Inflammatory macrophage treated with lipopolysaccharide for 4 hours (primary cell): ENCODE data around the gene GPC2.

Experiments
- DNase-seq: peaks from one replicate; pipeline ENCODE4 v3.0.0-alpha.2; 2020

The GPC2 gene

DNA sequence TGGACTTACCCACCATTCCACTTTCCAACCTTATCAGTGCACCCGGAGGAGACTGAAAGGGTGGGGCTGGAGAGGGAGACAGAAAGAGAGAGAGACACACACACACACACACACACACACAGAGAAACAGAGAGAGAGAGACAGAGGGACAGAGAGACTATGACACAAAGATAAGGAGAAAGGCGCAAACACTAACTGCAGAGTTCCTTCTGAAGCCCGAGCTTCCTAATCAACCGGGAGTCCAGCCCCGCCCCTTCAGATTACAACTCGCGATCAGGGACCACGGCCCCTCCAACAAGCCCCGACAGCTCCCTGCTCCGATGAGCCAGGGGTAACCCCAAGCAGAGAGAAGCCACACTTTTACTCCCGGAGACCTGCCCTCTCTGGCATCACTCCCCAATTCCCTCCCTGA is 9.3 kb downstream of the GPC2 start:
- no peak for DNase-seq

DNA sequence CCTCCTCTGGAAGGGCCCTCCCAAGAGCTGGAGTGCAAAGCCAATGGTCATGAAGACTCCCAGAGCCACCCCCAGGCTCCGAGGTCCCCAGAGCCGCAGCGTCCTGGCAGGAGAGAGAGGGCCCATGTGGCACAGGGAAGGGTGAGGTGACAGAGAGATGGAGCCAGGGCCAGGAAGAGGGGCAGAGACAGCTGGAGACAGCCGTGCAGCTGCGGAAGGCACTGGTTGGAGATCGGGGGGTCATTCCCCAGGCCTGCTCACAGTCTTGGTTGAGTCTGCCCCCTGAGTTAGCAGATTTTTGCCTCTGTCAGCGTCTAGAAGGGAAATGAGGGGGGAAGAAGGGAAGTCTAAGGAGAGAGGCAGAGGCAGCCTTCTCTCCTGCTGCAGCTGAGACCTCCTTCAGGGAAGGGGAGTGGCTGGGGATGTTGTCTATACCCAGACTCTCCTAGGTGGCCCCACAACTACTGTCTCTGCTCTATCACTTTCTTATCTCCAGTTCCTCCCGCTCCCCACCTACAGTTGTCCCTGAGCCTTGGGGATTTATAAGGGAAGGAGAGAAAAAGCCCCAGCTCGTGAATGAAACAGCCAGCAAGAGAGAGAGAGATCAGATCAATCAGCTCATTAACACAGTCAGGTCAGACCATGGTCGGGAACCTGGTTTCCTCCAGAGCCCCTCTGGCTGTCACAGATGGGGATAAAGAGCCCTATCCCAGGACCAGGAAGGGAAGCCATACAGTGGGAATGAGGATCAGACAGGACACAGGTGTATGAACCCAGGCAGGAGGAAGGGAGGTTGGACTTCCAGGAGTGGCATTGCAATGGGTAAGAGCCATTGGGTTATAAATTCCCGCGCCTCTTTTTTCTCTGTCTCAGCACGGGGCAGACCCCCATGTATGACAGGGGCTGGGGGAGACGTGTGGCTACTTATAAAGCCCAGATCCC is 9.9 kb downstream of the GPC2 start:
- DNase-seq = no peak

DNA sequence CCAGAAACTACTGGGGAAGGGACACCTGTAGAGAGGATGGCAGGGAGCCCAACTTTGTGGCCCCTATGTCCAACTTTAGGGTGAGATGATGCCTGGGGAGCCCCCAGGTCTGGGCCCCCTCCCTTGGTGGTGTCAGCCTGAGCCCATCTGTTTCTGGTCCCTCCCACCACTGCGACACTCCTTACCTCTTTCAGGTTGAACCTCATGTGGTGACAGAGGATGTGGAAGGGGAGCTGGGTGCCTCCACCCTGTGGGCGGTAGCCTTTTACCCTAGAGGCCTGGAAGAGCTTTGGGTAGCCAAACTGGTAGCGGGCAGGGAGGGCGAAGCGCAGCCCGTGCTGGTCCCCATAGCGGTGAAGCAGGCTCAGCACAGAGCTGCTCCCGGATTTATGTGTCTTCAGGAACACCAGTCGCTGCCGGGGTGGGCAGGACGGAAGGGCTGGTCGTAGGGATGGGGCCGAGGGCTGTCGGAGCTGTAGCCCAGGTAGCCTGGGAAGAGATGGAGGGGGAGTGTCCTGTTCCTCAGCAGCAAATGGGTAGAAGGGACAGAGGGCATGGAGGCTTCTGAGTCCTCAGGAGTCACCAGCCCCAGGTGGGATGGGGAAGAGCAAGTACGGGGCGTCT is 10.8 kb downstream of the GPC2 start:
- no peak for DNase-seq

DNA sequence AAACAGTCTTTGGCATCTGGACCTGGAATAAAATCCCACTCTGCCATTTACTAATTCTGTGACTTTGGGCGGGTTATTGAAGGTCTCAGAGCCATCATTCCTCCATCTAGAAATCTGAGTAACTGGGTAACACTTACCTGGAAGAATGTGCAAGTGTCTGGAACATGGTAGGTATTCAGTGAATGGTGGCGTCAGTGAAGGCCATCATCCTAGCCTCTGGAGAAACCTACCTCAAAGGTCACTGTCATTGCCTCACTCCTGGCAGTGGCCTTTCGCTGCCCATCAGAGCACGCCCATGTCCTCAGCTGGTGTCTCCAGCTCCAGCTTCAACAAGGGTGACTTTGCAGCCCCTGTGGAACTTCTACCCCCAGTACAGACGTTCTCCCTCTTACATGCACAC is 13.3 kb downstream of the GPC2 start:
- DNase-seq = no peak

DNA sequence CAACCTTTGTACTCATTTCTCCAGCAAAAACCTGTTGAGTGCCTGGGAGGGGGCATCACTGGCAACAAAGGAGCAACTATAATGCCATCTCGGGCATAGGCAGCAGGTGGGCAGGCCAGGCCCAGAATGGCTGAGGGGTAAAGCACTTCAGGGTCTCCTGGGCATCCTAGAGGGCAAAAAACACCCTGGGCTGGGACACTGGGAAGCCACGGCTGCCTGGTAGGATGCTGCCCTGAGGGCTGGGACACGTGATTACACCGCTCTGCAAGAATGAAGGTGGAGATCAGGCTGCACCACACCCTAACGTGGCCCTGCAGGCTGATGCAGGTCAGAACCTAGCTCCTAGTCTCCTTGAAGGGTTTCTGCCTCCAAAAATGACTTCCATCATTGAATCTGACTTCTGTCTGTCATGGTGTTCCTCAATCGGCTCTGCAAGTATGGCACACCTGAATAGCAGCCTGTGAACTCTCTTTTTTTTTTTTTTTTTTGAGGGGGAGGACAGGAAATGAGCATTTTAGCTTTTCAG is 14.1 kb downstream of the GPC2 start:
- no peak for DNase-seq

DNA sequence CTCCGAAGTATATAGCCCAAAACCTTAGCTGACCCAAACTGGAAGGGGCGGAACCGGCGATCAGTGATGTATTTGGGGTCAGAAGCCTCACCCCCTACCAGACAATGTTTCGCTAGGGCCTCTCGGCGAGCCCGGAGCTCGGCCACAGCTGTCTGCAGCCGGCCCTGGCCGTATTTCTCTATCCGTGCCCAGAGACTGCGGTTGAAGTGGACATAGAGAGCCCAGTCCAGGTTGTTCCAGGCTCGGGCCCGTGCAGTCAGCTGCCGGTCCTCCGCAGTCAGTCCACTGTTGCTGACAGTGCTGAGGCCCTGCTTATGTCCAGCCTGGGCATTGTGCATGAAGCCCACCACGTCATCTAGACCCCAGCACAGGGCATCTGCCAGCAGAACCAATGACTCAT is 17.1 kb downstream of the GPC2 start:
- no peak for DNase-seq

DNA sequence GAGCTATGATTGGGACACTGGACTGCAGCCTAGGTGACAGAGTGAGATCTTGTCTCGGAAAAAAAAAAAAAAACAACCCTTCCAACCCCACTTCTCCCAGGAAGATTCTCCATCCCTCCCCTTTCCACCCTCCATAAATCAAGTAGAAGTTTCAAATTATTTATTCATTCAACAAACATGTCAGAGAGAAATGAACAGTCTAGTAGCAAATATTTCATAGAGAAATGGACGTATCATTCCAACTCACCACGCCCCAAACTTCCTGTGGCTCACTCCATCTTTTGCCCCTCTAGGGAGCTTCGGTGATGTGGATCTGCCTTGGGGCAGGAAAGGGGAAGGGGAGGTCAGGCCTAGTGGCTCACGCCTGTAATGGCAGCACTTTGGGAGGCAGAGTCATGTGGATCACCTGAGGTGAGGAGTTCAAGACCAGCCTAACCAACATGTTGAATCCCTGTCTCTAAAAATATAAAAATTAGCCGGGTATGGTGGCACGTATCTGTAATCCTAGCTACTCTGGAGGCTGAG is 18.0 kb downstream of the GPC2 start:
- peak; percentile 19 for DNase-seq

DNA sequence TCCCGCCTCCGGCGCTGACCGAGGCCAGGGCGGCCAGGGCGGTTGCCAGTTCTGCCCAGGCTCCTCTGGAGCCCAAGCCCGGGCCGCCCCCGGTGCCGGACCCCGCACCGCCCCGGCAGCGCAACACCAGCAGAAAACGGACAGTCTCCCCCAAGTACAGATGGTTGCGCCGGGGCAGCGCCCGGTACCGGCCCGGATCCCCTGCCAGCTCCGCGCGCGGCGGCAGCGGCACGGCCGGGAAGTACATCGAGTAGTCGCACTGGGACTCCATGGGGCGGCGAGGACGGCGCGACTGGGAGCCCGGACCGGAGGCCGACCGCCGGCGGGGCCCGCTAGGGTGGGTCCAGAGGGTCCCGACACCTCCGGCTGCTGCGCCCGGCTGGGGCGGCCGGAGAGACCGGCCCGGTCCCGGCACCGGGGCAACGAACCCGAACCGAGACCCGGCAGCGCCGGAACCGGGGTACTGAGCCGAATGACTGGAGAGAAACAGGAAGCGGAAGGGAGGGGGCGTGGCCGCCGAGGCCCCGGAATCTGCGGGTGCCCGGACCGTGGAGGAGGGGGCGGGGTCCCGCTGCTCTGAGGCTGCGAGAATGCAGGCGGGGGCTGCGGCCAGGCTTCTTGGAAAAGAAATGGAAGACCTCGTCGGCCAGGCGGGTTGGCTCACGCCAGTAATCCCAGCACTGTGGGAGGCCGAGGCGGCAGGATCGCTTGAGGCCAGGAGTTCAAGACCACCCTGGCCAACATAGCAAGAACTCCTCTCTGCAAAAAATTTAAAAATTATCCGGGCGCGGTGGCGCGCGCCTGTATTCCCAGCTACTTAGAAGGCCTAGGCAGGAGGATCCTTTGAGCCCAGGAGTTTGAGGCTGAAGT is 18.7 kb downstream of the GPC2 start, which contains the start of gene TRAPPC14:
TSS of gene TRAPPC14 (minus strand) at position 495 of the 870 bp plus-strand sequence. CDS start at position 271, 224 bp downstream.
- DNase-seq = peak; percentile 82

DNA sequence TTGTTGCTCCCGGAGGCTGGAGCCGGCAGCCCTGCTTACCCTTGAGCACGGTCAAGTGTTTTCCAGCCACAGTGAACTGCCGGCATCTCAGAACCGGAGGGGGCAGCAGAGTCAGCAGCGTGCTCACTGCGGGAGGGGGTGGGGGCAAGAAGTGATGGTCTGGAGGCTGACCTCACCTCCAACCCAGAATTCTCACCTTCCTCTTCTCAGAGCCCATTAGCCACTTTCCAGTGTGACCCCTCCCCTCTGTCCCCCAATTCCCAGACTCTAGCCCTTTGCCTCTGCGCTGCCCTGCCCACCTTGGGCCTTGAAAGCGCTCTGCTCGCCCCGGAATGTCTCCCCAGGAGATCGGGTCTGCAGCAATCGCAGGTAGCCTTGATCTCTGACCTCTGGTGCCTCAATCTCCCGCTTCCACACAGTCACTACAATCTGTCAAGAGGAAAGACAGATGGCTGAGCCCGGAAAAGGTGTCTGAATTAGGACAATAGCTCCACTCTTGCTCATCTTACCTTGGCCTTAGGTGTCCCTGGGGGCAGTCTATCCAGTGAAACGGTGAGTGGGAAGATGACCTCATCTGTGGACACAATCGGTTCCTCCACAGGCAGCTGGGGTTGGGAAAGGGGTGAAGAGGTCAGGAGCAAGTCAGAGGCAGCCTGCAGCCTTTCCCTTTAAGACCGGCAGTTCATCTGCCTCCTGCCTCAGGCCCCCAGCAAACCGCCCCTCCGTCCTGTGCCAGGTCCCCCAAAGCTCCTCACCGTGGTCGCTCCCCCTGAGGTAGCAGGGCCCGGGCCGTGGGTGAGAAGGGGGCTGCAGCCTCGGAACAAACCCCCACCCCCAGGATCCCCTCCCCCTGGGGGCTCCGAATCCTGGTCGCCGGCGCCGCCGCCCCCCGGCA is 19.6 kb downstream of the GPC2 start:
- DNase-seq = peak; percentile 73

DNA sequence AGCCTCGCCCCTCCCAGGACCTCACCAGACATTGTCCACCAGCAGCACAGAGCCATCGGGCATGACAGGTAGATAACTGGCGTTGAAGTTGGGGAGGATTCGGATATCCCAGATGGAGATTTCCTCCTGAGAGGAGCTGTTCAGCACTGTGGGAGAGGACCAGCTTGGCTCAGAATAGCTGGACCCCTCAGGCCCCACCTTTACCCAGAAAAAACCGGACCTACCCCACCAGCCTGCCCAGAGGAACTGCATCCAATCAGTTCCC is 20.2 kb downstream of the GPC2 start:
- DNase-seq = no peak

DNA sequence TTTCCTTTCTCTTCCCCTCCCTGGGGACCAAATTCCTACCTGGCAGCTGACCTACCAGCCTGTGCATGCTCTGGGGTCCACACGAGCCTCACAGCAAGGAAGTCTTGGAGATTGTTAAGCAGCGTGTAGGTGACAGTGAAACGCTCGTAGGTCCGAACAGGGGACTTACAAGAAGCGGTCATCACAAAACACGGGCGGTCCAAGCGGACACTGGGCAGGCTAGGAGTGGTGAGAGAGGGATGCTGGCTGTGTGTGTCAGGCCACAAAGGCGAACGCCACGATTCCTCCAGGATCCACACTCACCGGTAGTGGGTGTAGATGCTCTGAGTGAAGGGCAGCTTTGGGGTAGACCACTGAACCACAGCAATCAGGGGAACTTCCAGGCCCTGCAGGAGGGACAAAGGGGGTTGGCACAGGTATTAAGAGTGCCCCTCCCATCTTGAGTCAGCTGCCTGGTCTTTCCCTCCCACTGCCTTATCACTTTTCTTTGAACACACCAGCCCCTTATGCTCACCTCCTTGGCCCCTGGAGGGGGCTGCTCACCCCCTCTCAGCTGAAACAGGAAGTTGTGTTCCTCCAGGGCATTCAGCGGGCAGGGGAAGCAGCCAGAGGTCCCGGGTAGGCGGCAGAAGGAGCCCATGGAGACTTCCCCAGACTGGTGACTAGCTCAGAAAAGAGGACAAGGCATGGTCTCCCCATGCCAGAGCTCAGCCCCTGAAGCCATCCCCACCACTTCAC is 20.7 kb downstream of the GPC2 start:
- peak; percentile 39 for DNase-seq

DNA sequence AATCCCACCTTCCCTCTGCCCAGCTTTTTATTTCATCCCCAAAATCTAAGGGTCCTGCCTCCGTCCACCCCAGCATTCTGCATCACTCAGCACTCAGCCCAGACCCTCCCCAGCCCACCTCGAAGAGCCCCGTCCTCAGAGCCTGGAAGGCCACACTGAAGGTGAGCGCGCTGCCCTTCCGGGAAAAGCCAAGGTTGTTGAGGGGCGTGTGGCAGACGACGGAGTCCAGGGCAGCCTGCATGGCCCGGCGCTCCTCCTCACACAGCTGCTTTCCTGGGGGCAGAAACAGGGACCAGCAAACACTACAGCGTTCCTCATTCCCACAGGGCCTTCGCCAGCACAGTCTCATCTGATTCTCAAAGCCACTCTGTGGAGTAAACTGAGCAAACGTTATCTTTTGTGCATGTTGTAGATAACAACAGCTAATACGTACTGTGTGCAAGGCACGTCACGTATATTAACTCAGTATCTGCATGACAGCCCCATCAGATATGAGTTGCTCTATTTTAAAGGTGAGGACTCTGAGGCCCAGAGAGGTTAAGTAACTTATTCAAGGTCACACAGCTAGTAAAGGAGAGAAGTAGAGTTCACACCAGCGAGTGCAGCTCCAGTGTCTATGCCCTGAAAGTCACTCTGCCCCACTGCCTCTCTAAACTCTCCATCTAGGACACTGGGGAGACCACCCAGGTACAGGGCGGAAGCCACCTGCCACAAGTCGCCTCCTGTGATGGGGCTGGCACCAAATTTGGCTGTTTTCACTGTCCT is 21.4 kb downstream of the GPC2 start:
- DNase-seq = no peak

DNA sequence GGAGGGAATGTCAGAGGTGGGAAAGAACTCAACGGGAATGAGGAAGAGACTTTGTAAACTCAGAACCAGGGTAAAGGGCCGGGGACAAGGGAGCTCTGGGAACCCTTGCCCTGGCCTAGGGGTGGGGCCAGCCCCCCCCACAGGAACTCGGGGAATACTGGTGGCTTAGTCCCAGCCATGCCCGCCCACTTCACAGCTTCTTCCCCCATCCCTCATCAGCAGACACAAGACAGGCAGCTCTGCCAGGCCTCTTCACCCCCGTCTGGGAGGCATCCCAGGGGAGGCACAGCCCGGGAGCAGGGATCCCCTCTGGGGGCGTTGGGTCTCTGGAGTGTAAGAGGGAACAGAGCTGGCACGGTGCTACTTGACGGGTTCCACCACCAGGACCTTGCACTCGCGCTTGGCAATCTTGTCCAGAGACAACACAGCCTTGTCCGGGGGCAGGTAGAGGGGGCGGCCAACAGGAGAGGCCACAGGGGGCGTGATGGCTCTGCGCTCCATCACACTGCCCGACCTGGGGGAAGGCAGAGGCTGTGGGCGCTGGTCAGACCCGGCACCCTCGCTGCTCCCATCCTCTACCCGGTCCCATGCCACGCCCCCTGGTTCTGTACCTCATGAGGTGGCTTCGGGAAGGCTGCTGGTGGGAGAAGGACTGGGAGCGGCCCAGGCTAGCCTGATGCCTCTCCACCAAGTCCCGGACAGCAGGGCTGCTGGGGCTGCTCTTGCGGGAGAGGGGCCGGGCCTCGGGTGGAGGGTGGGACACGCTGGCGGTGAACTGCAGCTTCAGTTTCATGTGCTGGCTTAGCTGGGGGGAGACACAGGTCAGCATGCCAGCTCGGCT is 22.3 kb downstream of the GPC2 start:
- DNase-seq = no peak

DNA sequence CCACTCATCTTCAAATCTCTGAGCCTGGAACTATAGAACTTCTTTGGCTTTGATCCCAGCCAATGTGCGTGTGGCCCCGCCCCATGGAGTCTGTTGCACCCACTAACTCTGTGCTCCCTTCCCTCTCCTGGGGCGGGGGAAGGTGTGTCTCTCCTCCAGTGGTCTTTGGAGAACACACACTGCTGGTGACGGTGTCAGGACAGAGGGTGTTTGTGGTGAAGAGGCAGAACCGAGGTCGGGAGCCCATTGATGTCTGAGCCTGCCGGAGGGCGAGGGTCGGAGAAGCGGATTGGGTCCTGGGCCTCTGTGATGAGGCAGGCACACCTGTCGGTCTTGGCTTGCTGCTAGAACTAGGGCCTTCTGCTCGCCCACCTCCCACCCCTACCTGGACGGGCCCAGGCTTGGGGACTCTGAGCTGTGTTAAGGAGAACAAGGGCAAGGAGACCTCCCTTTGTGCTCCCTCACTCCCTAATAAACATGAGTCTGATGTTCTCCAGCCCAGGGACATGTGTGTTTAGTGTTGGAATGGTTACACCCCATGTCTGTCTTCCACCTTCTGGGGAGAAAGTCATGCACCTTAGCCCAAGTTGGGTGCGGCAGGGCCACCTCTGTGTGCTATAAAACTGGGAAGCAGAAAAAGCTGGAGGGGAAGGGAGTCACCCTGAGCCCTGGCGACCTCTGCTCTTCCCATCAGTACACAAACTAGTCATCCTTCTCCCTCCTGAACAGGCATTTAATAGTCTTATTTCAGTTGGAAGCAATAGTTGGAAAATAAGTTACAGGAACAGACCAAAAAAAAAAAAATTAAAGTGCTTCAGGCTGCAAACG is 23.3 kb downstream of the GPC2 start:
- no peak for DNase-seq

DNA sequence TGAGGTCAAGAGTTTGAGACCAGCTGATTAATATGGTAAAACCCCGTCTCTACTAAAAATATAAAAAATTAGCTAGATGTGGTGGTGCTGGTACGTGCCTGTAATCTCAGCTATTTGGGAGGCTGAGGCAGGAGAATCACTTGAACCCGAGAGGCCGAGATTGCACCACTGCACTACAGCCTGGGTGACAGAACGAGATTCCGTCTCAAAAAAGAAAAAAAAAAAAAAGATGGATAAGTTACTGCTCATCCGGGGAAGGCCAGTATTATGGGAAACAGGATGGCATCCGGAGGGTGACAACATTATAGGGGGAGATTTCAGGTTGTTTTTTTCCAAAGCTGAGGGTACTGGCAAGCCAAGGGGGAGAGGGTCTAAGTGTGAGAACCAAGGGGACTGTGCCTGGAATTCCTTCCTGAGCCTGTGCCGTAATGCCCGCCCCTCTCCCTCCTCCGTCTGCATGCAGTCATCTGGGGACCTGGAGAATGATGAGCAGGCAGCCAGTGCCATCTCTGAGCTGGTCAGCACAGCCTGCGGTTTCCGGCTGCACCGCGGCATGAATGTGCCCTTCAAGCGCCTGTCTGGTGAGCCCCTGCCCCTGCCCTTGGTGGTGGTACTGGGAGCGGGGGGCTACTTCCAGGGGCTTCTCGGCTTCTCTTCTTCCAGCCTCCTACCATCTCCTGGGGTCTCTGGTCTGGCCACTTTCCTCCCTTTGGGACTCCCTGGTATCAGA is 24.1 kb downstream of the GPC2 start:
- DNase-seq = no peak

DNA sequence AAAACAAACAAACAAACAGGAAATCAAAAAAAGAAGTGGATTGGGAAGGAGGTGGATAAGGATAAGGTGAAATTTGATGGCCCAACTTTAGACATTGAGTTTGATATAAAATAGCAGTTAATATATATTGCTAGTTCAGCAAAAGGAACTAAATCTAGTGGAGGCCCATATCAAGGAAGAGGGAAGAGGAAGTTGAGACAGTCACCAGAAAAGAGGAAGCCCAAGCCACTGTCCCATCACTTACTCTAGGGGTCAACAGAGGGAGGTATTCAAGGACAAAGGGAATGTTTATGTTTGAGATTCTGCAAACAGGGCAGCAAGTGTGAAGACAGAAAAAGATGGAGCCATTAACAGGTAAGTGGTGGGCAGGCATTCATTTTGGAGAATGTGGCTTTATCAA is 24.8 kb downstream of the GPC2 start:
- peak; percentile 78 for DNase-seq

DNA sequence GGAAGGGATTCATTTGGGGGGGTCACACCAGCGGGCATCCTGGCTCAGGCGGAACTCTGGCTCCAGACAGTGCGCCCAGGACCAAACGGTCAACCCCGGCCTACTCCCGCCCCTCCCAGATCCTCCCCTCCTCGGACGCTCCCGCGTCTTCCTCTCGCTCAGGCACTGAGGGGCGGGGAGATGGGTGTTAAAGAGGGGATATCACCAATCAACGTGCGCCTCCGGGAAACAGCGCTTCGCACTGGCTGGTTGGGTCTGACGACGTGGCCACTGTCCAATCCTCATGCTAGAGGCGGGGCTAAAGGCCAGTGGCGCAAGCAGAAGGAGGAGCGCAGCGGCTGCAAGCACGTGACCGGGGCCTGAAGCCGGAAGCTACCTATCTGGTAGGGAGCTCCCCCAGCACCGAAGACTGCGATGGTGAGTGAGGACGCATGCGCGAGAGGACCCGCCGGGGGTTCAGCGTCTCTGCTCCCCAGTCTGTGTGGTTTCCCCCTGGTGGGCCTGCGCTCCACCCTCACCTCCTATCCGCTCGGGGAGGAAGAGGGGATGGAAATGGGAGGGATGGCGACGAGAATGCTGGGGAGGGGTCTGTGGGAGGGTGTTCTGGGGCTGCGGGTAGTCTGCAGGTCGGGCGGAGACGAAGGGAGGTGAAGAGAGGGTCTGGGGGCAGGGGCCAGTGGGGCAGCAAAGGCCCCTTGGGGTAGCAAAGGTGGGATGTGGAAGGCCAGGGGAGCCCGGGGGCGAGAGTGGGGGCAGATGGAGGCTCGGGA is 28.4 kb downstream of the GPC2 start, which contains the start of gene LAMTOR4:
TSS of gene LAMTOR4 (plus strand) at position 360 of the 770 bp plus-strand sequence. CDS start at position 415, 55 bp downstream.
- DNase-seq = peak; percentile 99
